Measurements from ENCODE around the gene TMEM123. TPM values are rescaled to one million over a fixed set of nuclear protein-coding genes. Genes with fewer than 3 reads are reported as not detected.

TMEM123 gene, protein sequence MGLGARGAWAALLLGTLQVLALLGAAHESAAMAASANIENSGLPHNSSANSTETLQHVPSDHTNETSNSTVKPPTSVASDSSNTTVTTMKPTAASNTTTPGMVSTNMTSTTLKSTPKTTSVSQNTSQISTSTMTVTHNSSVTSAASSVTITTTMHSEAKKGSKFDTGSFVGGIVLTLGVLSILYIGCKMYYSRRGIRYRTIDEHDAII
- 100 to 1,000 TPM; 282 to 506 (median 336) TPM for total RNA-seq

DNA sequence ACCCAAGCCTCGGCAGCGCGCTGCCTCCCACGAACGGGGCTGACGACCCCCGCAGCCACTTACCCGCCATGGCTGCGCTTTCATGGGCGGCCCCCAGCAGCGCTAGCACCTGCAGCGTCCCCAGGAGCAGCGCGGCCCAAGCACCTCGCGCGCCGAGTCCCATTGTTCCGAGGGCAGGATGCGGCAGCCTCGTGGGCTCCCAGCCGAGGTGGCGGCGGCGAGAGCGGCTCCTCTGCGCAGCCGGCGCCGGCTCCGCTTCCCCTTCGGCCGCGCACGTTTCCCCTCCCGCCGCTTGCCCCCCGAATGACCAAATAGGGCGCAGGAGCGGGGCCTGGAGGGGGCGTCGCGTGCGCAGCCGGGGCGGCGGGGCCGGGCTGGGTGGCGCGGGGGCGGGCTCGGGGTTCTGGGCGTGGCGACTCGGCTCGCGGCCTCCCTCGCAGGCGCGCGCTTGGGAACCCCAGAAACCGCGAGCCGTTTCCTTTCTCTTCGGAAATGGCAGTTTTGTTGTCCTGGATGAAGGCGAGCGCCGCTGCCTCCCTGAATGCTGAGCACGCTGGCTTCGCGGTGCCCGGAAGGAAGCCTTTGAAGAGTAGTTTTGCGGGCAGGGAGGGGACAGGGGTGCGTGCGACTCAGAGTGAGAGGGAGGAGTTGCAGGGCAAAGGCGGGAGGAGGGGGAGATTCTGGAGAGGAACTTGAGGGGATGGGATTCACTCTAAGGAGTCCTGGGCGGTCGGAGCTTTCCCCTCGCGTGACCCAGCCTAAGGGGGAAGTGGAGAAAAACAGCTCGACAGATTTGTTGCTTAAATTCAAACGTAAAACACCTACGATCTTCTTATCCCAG, at the start of gene TMEM123:
Gene TMEM123 (minus strand): TSS at position 305 of the 841 bp plus-strand sequence. CDS start 142 bp downstream, at position 163.
- peak; percentile 80 for DNase-seq
- intact Hi-C loops (cut with DNase I), result no loop called here
- TF ChIP-seq POLR2A (IDR thresholded peaks at IDR 0.05), result peak; percentile 68 to 89
- TF ChIP-seq, protein P1, sequence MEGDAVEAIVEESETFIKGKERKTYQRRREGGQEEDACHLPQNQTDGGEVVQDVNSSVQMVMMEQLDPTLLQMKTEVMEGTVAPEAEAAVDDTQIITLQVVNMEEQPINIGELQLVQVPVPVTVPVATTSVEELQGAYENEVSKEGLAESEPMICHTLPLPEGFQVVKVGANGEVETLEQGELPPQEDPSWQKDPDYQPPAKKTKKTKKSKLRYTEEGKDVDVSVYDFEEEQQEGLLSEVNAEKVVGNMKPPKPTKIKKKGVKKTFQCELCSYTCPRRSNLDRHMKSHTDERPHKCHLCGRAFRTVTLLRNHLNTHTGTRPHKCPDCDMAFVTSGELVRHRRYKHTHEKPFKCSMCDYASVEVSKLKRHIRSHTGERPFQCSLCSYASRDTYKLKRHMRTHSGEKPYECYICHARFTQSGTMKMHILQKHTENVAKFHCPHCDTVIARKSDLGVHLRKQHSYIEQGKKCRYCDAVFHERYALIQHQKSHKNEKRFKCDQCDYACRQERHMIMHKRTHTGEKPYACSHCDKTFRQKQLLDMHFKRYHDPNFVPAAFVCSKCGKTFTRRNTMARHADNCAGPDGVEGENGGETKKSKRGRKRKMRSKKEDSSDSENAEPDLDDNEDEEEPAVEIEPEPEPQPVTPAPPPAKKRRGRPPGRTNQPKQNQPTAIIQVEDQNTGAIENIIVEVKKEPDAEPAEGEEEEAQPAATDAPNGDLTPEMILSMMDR (IDR thresholded peaks at IDR 0.05), result peak in 2 of 6 experiments; percentile 3 to 13
- Histone ChIP-seq H3K36me3 (no peaks in the 10 kb centered on the region), H3K27me3 (no peaks in the 10 kb centered on the region), H3K4me1 (peaks cover 46 to 57% of the 10 kb centered on the region in 2 donors), H3K27ac (peak within 1 kb of the TSS; percentile 87 to 97 (median 95)), H3K9me3 (no peaks in the 10 kb centered on the region), H3K4me3 (replicated peaks in 1 of 3) (peak within 1 kb of the TSS; percentile 37 to 85 (median 72))
- 0 to 1% methylated on average over 32 to 35 of the region's 83 CpGs for WGBS, 2 donors

GRCh38 chr11:102500829-102501228, 48.3 kb upstream of the TMEM123 start:
- TF ChIP-seq, protein P1 (IDR thresholded peaks at IDR 0.05), result no peak
- no peak for TF ChIP-seq POLR2A (IDR thresholded peaks at IDR 0.05)
- Histone ChIP-seq H3K36me3 (no peaks in the 10 kb centered on the region), H3K27me3 (no peaks in the 10 kb centered on the region), H3K9me3 (no peaks in the 10 kb centered on the region), H3K27ac (no peak overlapping the region), H3K4me1 (no peaks in the 10 kb centered on the region), H3K4me3 (replicated peaks in 1 of 3) (no peak overlapping the region)
- DNase-seq, result no peak
- WGBS, 2 donors, result 83 to 88% methylated on average over 2 of the region's 2 CpGs
- intact Hi-C loops (cut with DNase I), result no loop called here

DNA sequence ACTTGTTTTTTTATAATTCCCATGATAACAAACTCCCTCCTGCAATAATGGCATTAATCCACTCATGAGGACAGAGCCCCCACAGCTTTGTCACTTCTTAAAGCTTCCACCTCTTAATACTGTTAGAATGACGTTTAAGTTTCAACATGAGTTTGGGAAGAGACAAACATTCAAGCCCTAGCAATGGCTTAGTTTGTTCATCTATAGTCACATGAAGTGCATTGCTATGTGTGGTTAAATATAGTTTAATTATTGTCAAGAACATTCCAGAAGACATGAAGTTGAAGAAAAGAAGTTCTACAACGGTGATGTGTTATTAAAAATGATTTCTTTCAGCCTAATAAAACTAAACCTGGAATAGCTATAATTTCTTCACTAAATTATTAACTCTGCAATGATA, 47.4 kb upstream of the TMEM123 start:
- Histone ChIP-seq H3K4me1 (no peaks in the 10 kb centered on the region), H3K36me3 (no peaks in the 10 kb centered on the region), H3K9me3 (no peaks in the 10 kb centered on the region), H3K27me3 (no peaks in the 10 kb centered on the region), H3K4me3 (replicated peaks in 1 of 3) (no peak overlapping the region), H3K27ac (no peak overlapping the region)
- 40 to 65% methylated on average over 2 of the region's 2 CpGs for WGBS, 2 donors
- intact Hi-C loops (cut with DNase I), result loop anchor here (5.0 kb wide), 2 partner anchors 108 to 163 kb away; no protein-coding TSS in a partner anchor
- TF ChIP-seq, protein P1 (IDR thresholded peaks at IDR 0.05), result no peak
- no peak for TF ChIP-seq POLR2A (IDR thresholded peaks at IDR 0.05)
- DNase-seq, result no peak

- TF ChIP-seq, protein P1 (IDR thresholded peaks at IDR 0.05), result no peak
- intact Hi-C loops (cut with DNase I), result loop anchor here (5.0 kb wide), 2 partner anchors 107 to 162 kb away; no protein-coding TSS in a partner anchor
Measured at GRCh38 chr11:102499151-102499550, 46.6 kb upstream of the TMEM123 start.

More at GRCh38 chr11:102499151-102499550, 46.6 kb upstream of the TMEM123 start:
- peaks cover 0 to 4% of the 10 kb centered on the region in 2 donors for H3K4me1 ChIP-seq
- no peaks in the 10 kb centered on the region for H3K9me3 ChIP-seq
- no peaks in the 10 kb centered on the region for H3K27me3 ChIP-seq
- DNase-seq, result no peak
- no peak overlapping the region for H3K27ac ChIP-seq
- 77 to 88% methylated on average over 3 of the region's 3 CpGs for WGBS, 2 donors
- H3K36me3 ChIP-seq, result no peaks in the 10 kb centered on the region
- H3K4me3 ChIP-seq (replicated peaks in 1 of 3), result no peak overlapping the region
